Activated CD4-positive, CD25-positive, alpha-beta regulatory T cell treated with anti-CD3 and anti-CD28 coated beads, Interleukin-2, amount 50 U/mL, for 72 hours (primary cell): ENCODE measurements around the gene ADGRF1.
"Not testable (repeated sequence)": the region's sequence is repeated elsewhere in the genome, so short reads cannot be mapped to it uniquely, and the experiment has no call there.

Source experiments
- DNase-seq: peaks from one replicate; pipeline ENCODE4 v3.0.0; 2021

The ADGRF1 gene

GRCh38 chr6:47061309-47062300 lies 19.5 kb upstream of the ADGRF1 start:
- DNase-seq: no peak

GRCh38 chr6:47059216-47059885 lies 17.2 kb upstream of the ADGRF1 start:
- DNase-seq: no peak

GRCh38 chr6:47057830-47058540 lies 15.9 kb upstream of the ADGRF1 start:
- no peak for DNase-seq

- DNase-seq: no peak
Observed at GRCh38 chr6:47056832-47057231, 14.7 kb upstream of the ADGRF1 start.

GRCh38 chr6:47054302-47054701 lies 12.2 kb upstream of the ADGRF1 start:
- not testable (repeated sequence) for DNase-seq

- DNase-seq: no peak
Observed at GRCh38 chr6:47048638-47049037, 6.5 kb upstream of the ADGRF1 start.

- DNase-seq: no peak
Observed at GRCh38 chr6:47047479-47048407, 5.6 kb upstream of the ADGRF1 start.

GRCh38 chr6:47047097-47047478 lies 5.0 kb upstream of the ADGRF1 start:
- DNase-seq: no peak

GRCh38 chr6:47044397-47044796 lies 2.3 kb upstream of the ADGRF1 start:
- no peak for DNase-seq

- DNase-seq: no peak
Observed at GRCh38 chr6:47043286-47043685, 1.2 kb upstream of the ADGRF1 start.

- DNase-seq: no peak
Observed at GRCh38 chr6:47041741-47042140, 391 bp downstream of the ADGRF1 start.

- DNase-seq: no peak
Observed at GRCh38 chr6:47034926-47035325, 7.2 kb downstream of the ADGRF1 start.

GRCh38 chr6:47034421-47034820 lies 7.7 kb downstream of the ADGRF1 start:
- no peak for DNase-seq

- no peak for DNase-seq
Observed at GRCh38 chr6:47032974-47033765, 9.0 kb downstream of the ADGRF1 start.

GRCh38 chr6:47031656-47032055 lies 10.5 kb downstream of the ADGRF1 start:
- DNase-seq: no peak

GRCh38 chr6:47029865-47030561 lies 12.1 kb downstream of the ADGRF1 start:
- no peak for DNase-seq

- DNase-seq: no peak
Observed at GRCh38 chr6:47028835-47029360, 13.2 kb downstream of the ADGRF1 start.

- no peak for DNase-seq
Observed at GRCh38 chr6:47027315-47027714, 14.8 kb downstream of the ADGRF1 start.

GRCh38 chr6:47026679-47027078 lies 15.5 kb downstream of the ADGRF1 start:
- no peak for DNase-seq

GRCh38 chr6:47023573-47023972 lies 18.6 kb downstream of the ADGRF1 start:
- no peak for DNase-seq

GRCh38 chr6:47022191-47022590 lies 19.9 kb downstream of the ADGRF1 start:
- DNase-seq: no peak
